Muscle layer of colon (tissue), 2 donors: ENCODE results near the gene CNTRL.
"Not testable (repeated sequence)": the region's sequence is repeated elsewhere in the genome, so short reads cannot be mapped to it uniquely, and the experiment has no call there.

Experiments used
- H3K27ac ChIP-seq: one replicate; pipeline ENCODE4 v1.7.0; 2013; ENCODE audit warnings: low read depth, mild to moderate bottlenecking, low read length, moderate library complexity
- H3K27me3 ChIP-seq, 2 donors: one replicate each; pipeline ENCODE4 v1.7.0; 2013; ENCODE audit warnings: low read length in 2 of 2, mild to moderate bottlenecking in 2 of 2; ENCODE audit not compliant: insufficient read depth in 2 of 2, control insufficient read depth in 1 of 2
- H3K36me3 ChIP-seq: one replicate; pipeline ENCODE4 v1.7.0; 2013; ENCODE audit warnings: mild to moderate bottlenecking, low read length; ENCODE audit not compliant: insufficient read depth
- H3K4me1 ChIP-seq: one replicate; pipeline ENCODE4 v1.7.0; 2013; ENCODE audit warnings: mild to moderate bottlenecking, low read length; ENCODE audit not compliant: insufficient read depth
- H3K4me3 ChIP-seq, 2 donors: one replicate each; pipeline ENCODE4 v1.7.0; 2013; ENCODE audit warnings: low read length in 2 of 2, low read depth in 1 of 2, mild to moderate bottlenecking in 1 of 2, moderate library complexity in 1 of 2
- H3K9ac ChIP-seq: one replicate; pipeline ENCODE4 v1.7.0; 2013; ENCODE audit warnings: low read length
- H3K9me3 ChIP-seq: one replicate; pipeline ENCODE4 v1.7.0; 2013; ENCODE audit warnings: mild to moderate bottlenecking, low read length
- donor health status: abdominal sarcoma.
- donor health status: Adenocarcinoma of cecum.

Gene CNTRL

DNA sequence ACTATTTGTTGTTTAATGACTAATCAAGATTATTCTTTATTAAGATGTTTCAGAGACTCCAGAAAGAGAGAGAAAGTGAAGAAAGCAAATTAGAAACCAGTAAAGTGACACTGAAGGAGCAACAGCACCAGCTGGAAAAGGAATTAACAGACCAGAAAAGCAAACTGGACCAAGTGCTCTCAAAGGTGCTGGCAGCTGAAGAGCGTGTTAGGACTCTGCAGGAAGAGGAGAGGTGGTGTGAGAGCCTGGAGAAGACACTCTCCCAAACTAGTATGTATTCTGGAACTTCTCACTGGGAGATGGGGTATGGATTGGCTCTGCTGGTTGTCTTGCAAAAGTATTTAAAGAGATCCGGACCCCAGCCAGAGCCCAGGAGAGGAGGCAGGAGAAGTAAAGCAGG lies 93.3 kb downstream of the CNTRL start:
- no peak overlapping the region for H3K4me3 ChIP-seq
- H3K9me3 ChIP-seq, result no peaks in the 10 kb centered on the region
- H3K9ac ChIP-seq, result no peak overlapping the region
- no peaks in the 10 kb centered on the region for H3K4me1 ChIP-seq
- H3K36me3 ChIP-seq, result peaks cover 50% of the 10 kb centered on the region
- H3K27ac ChIP-seq, result no peak overlapping the region
- no peaks in the 10 kb centered on the region for H3K27me3 ChIP-seq

GRCh38 chr9:121169094-121169601 lies 94.4 kb downstream of the CNTRL start:
- H3K4me3 ChIP-seq, result no peak overlapping the region
- H3K4me1 ChIP-seq, result no peaks in the 10 kb centered on the region
- H3K9me3 ChIP-seq, result no peaks in the 10 kb centered on the region
- peaks cover 59% of the 10 kb centered on the region for H3K36me3 ChIP-seq
- no peak overlapping the region for H3K27ac ChIP-seq
- H3K9ac ChIP-seq, result no peak overlapping the region
- no peaks in the 10 kb centered on the region for H3K27me3 ChIP-seq

DNA sequence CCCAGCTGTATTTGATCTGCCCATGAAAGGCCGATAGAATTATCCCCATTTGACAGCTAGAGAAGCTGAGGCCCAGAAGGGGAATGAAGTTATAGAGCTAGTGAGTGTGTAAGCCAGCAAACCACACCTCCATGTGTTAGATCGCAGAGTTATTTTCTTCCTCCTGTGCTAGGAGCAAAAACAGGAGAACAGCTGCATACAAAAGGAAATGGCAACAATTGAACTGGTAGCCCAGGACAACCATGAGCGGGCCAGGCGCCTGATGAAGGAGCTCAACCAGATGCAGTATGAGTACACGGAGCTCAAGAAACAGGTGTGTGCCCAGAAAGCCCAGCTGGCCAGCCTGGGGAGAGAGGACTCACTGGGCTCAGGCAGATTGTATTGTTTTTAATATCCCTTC lies 96.5 kb downstream of the CNTRL start:
- H3K36me3 ChIP-seq, result peaks cover 57% of the 10 kb centered on the region

DNA sequence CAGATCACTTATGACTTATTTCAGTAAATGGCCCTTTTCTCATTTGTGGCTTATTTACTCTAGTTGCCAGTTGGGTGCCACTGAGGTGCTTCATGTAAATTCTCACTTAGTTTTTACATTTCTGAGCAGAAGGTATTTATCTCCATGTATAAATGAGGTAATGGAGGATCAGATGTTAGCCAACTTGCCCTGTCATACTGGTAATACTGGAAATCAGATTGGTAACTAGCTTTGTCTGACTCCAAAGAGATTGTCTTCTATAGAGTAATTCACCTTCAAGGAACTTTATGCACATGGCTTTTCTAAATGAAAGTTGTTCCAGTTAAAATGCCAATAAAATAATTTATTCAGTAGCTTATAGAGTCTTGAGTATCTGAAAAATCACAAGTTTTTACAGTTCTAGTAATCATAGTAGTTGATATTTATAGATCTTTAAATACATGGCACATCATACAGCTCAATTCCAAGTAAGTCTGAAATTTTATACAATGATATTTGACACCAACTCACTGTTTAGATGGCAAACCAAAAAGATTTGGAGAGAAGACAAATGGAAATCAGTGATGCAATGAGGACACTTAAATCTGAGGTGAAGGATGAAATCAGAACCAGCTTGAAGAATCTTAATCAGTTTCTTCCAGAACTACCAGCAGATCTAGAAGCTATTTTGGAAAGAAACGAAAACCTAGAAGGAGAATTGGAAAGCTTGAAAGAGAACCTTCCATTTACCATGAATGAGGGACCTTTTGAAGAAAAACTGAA lies 98.2 kb downstream of the CNTRL start:
- Histone ChIP-seq H3K27me3 (no peaks in the 10 kb centered on the region), H3K4me3 (no peak overlapping the region), H3K36me3 (peaks cover 49% of the 10 kb centered on the region), H3K9me3 (no peaks in the 10 kb centered on the region), H3K27ac (no peak overlapping the region), H3K4me1 (no peaks in the 10 kb centered on the region), H3K9ac (no peak overlapping the region)

More for the DNA sequence above, 96.5 kb downstream of the CNTRL start:
- Histone ChIP-seq H3K27ac (no peak overlapping the region), H3K4me3 (no peak overlapping the region), H3K9me3 (no peaks in the 10 kb centered on the region), H3K4me1 (no peaks in the 10 kb centered on the region), H3K9ac (no peak overlapping the region), H3K27me3 (no peaks in the 10 kb centered on the region)

DNA sequence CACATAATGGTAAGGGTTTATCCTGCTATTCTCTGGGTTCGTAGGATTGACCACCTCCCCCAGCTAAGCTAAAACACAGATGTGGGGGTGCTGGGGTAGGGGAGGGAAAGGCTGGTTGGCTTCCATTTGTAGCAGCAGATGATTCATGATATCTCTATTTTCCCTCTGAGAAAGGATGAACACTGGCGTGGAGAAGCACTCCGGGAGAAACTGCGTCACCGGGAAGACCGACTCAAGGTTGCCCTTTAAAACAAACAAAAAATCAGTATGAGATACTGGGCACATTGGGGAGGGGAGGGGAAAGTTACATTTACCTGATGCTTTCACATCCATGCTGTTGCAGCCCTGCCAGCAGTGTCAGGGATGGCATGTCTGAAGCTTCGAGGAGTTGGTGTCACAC lies 98.7 kb downstream of the CNTRL start:
- Histone ChIP-seq H3K36me3 (peaks cover 45% of the 10 kb centered on the region), H3K4me1 (no peaks in the 10 kb centered on the region), H3K27me3 (no peaks in the 10 kb centered on the region), H3K9ac (no peak overlapping the region), H3K9me3 (no peaks in the 10 kb centered on the region), H3K27ac (no peak overlapping the region), H3K4me3 (no peak overlapping the region)

GRCh38 chr9:121178676-121179372 lies 104.1 kb downstream of the CNTRL start:
- Histone ChIP-seq H3K4me1 (peaks cover 21% of the 10 kb centered on the region), H3K9me3 (no peaks in the 10 kb centered on the region), H3K36me3 (peaks cover 34% of the 10 kb centered on the region), H3K27ac (no peak overlapping the region), H3K27me3 (no peaks in the 10 kb centered on the region), H3K4me3 (no peak overlapping the region), H3K9ac (no peak overlapping the region)

DNA sequence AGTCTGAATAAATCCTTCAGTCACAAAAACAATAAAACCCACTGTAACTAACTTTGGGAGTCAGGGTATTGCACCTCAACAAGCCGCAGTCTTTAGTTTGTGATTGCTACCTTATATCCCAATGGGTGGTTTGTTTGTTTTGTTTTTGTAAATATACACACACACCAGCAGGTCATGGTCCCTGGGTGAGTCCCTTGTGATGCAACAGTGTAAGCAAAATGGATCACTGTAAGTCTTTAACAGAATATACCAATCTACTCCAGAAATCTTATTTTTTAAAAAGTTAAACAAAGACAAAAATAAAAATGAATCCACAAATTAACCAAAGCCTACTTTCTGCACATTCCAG lies 104.6 kb downstream of the CNTRL start:
- H3K9ac ChIP-seq, H3K27me3 ChIP-seq, H3K4me3 ChIP-seq, H3K9me3 ChIP-seq, H3K27ac ChIP-seq: not testable (repeated sequence)
- Histone ChIP-seq H3K4me1 (peaks cover 21% of the 10 kb centered on the region), H3K36me3 (peaks cover 35% of the 10 kb centered on the region)

- Histone ChIP-seq H3K4me3 (no peak overlapping the region), H3K9ac (no peak overlapping the region), H3K27ac (no peak overlapping the region), H3K27me3 (no peaks in the 10 kb centered on the region), H3K36me3 (peaks cover 31% of the 10 kb centered on the region), H3K4me1 (peaks cover 21% of the 10 kb centered on the region), H3K9me3 (no peaks in the 10 kb centered on the region)
Measured at GRCh38 chr9:121179930-121180681, 105.4 kb downstream of the CNTRL start.

- Histone ChIP-seq H3K9me3 (no peaks in the 10 kb centered on the region), H3K27ac (no peak overlapping the region), H3K4me1 (peaks cover 24% of the 10 kb centered on the region), H3K9ac (no peak overlapping the region), H3K27me3 (no peaks in the 10 kb centered on the region), H3K4me3 (no peak overlapping the region), H3K36me3 (peaks cover 39% of the 10 kb centered on the region)
Measured at GRCh38 chr9:121182101-121182836, 107.5 kb downstream of the CNTRL start.

- H3K9ac ChIP-seq, result no peak overlapping the region
- no peaks in the 10 kb centered on the region for H3K9me3 ChIP-seq
- no peaks in the 10 kb centered on the region for H3K27me3 ChIP-seq
- no peak overlapping the region for H3K4me3 ChIP-seq
- H3K27ac ChIP-seq, result no peak overlapping the region
- peaks cover 31% of the 10 kb centered on the region for H3K4me1 ChIP-seq
- peaks cover 39% of the 10 kb centered on the region for H3K36me3 ChIP-seq
Measured at GRCh38 chr9:121182989-121183388, 108.2 kb downstream of the CNTRL start.
